GM23338 (cell line): ENCODE results near the gene LRRC27.

Experiments
- CREB1 ChIP-seq: fragments of 250-450 bp; sonication (Bioruptor Pico); IDR thresholded peaks from 2 replicates; pipeline ENCODE4 v1.5.0; 2020; ENCODE audit warnings: low read depth, mild to moderate bottlenecking, moderate library complexity
- CTCF ChIP-seq, 2 experiments: fragments of 200-600 bp in 1 of 2; sonication (generic) in 1 of 2; conservative IDR thresholded peaks; 2 replicates each; pipeline versions ENCODE4 v1.5.1 to v1.6.1; 2016 to 2017; ENCODE audit warnings: antibody characterized with exemption in 2 of 2, low read depth in 2 of 2, mild to moderate bottlenecking in 2 of 2, moderate library complexity in 1 of 2
- ETS1 ChIP-seq: IDR thresholded peaks from 2 replicates; pipeline ENCODE4 v1.6.1; 2016; ENCODE audit warnings: antibody characterized with exemption
- EZH2 ChIP-seq: fragments of 200-600 bp; sonication (generic); IDR thresholded peaks from one replicate; pipeline ENCODE4 v1.8.0; 2017; ENCODE audit warnings: antibody characterized with exemption, mild to moderate bottlenecking, low read depth; ENCODE audit not compliant: unreplicated experiment
- EZH2phosphoT487 ChIP-seq: fragments of 200-600 bp; sonication (generic); IDR thresholded peaks from one replicate; pipeline ENCODE4 v1.8.1; 2018; ENCODE audit warnings: antibody characterized with exemption; ENCODE audit not compliant: unreplicated experiment
- NANOG ChIP-seq: IDR thresholded peaks from 2 replicates; pipeline ENCODE4 v1.6.1; 2016; ENCODE audit warnings: antibody characterized with exemption, borderline replicate concordance
- POLR2AphosphoS5 ChIP-seq: IDR thresholded peaks from 2 replicates; pipeline ENCODE4 v1.6.1; 2016; ENCODE audit warnings: antibody characterized with exemption, low read depth
- REST ChIP-seq: IDR thresholded peaks from one replicate; pipeline ENCODE4 v1.6.1; 2018; ENCODE audit warnings: antibody characterized with exemption; ENCODE audit not compliant: unreplicated experiment
- ZNF114 ChIP-seq: fragments of 250-450 bp; sonication (Bioruptor Pico); IDR thresholded peaks from 2 replicates; pipeline ENCODE4 v1.5.0; 2020; ENCODE audit warnings: mild to moderate bottlenecking, moderate library complexity
- ZNF462 ChIP-seq: fragments of 250-450 bp; sonication (Bioruptor Pico); IDR thresholded peaks from 2 replicates; pipeline ENCODE4 v1.5.0; 2020; ENCODE audit warnings: mild to moderate bottlenecking, moderate library complexity

GRCh38 chr10:132421847-132422751 lies 90.1 kb downstream of the LRRC27 start:
- TF ChIP-seq CTCF (conservative IDR thresholded peaks at IDR 0.05; ENCODE audit: low read depth in 2 of 2) (no peak), POLR2AphosphoS5 (no peak), REST (no peak), ZNF114 (no peak), EZH2phosphoT487 (no peak), EZH2 (no peak), NANOG (no peak), CREB1 (CRISPR knock-in tag) (no peak), ZNF462 (CRISPR knock-in tag) (no peak), ETS1 (no peak)
